GM18870 (cell line): Measurements from ENCODE around the gene HRH2.

ENCODE experiments used
- ATAC-seq: cut with Tn5 transposase; IDR thresholded peaks from one replicate; pipeline ENCODE4 v1.9.1; 2021; ENCODE audit warnings: moderate library complexity; ENCODE audit not compliant: unreplicated experiment

Gene HRH2

DNA sequence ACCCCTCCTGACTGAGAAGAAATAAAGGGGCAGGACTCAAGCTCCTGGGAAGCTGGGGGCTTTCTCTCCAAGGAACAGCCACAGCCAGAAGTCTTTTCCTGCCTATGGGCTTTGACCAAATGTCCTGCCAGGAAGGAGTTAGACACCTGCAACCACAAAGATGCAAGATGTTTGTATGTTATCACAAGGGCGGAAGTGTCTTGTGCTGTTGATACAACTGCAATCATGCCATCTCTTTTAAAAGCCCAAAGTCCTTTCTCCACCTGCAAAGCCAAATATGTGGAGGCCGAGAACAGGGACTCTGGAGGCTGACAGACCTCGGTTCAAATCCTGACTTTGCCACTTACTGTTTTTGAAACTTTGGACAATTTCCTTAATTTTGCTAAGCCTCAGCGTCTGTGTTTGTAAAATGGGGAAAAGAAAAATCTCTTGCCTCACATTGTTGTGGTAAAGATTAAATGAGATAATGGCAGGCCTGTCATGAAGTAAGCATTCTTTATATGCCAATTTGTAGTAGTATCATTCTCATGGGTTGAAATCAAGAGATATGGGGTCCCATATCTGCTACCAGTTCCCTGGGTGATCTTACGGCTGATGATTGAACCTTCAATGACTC lies 17.0 kb downstream of the HRH2 start:
- no peak for ATAC-seq

DNA sequence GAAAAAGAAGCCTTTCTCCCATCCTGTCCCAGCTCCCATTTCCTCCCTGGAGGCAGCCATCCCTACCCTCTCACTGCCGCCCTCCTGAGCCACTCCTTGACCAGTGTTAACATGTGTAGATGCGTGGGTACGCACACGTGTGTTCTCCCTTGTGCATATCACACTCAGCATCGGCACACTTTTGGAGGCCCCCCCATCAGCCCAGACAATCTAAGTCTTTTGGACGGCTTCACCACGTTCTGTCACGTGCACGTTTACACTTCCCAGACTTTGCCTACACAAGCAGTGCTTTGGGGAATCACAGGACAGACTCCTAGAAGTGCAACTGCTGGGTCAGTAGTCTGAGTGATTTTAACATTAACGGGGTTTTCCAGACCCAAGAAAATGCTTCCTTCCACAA lies 18.0 kb downstream of the HRH2 start:
- ATAC-seq = no peak

DNA sequence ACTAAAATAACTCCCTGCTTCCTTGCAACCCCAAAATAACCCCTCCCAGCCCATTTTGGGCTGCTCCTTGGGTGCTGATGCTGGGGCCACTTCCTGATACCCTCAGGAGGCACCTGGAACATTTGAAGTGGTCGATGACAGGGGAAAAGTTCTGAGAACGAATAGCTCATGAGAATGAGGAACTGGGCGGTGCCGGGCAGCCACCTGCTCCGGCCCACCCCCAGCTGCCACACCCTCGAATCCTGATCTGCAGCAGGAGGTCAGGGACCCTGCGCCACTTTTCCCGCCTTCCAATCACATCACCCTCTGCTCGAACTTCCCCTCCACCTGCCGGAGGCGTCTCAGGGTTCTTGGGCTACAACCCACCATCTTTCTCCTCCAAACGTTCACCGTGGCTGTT lies 19.7 kb downstream of the HRH2 start:
- no peak for ATAC-seq

DNA sequence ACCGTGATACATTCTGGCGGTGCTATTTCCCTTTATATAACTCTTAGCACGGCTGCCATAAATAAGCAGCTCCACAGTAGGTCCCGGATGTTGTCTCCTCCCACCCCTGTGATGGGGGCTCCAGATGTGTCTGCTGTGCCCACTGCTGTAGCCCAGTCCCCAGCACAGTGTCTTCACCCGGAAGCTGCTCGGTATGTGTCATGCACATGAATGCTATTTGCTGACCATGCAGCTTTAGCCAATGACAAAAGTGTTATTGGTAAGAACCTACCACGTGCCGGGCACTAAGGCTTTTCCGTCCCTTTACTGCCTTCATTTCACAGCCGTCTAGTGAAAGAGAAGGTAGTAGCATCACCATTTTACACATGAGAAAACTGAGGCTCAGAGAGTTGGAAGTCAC lies 20.2 kb downstream of the HRH2 start:
- no peak for ATAC-seq

DNA sequence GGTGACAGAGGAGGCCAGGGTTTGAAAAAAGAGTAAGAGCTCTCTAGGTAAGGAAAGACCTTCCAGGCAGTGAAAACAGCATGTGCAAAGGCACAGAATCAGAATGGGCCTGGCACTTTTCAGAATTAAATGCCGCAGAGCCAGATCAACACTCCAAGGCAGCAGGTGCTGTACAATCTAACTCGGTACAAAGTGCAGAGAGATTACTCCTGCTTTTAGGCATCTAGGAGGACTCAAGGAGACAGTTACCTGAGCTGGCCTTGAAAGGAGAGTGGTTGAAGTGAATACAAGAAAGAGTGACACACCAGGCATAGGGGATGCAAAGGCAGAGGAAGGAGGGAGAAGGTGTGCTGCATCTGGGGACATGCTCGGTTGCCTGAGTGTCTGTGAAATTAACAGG lies 21.5 kb downstream of the HRH2 start:
- ATAC-seq = no peak

DNA sequence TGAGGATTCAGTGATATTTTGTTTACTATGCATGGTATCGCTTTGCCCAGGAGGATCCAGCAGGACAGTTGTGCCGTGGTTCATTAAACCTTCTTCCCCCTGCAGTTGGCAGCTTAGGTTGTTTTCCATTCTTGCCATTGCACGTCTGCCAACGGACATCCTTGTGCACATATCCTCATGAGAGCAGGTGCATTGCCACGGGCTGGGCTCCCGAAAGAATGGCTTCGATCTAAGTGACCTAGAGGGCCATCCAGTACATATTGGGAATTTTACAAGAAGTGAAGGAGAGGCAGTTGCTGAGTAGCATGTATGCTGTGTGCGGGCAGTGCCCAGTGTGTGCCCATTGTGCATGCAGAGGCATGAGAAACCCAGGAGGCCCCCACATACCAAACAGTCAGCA lies 22.1 kb downstream of the HRH2 start:
- ATAC-seq = no peak

DNA sequence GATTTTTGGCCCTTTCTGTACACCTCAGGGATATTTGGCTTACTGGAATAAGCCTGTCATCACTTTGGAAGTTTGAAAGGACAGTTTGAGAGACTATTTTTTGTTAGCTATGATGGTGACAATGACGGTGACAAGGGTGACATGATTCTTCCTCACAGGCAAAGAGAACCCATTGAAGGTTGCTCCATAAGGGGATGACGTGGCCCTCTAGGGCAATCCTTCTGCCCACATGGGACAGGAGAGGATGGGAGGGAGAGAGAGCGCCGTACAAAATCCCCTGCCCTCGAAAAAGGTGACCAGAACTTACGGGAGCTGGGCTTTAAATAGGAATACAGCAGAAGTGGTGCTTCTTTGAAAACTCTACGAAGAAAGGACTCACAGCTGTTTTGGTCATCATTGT lies 22.6 kb downstream of the HRH2 start:
- ATAC-seq = no peak

DNA sequence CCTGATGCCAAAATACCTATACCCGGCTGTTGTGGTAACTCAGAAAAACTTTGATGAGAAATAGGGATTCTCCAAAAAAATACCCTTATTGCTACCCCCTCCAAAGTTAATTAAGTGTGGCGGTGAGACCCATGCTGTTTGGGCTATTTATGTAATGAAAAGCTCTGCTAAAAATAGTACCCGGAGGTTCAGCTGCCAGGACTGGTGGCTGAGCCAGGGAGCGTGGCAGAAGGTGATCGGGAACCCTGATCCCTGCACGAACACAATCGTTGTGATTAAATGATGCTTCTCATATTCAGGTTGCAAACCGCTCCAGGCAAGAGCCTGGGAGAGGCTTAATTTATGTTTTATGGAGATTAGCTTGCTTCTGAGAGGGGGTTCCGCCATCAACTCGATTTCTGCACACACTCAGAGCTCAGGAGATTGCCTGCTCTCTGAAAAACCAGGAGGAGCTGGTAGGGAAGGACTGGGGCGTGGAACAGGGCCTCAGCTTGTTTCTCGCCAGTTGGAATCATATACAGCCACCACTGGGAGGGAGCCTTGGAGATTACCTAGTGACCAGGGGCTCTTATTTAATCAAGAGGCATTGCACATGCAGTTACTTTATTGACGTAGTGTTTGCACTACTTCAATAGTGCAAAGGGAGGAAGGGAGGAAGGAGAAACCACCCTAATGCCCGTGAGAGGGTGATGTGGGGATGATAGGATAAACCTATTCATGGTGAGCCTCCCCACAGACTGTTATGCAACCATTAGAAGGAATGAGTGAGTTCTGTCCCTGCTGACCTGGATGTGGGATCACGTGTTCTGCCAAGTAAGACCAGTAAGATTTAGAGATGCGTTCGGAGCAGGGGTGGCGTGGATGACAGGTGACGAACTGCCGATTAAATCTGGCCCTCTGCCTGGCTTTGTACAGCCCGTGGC lies 23.4 kb downstream of the HRH2 start:
- no peak for ATAC-seq

DNA sequence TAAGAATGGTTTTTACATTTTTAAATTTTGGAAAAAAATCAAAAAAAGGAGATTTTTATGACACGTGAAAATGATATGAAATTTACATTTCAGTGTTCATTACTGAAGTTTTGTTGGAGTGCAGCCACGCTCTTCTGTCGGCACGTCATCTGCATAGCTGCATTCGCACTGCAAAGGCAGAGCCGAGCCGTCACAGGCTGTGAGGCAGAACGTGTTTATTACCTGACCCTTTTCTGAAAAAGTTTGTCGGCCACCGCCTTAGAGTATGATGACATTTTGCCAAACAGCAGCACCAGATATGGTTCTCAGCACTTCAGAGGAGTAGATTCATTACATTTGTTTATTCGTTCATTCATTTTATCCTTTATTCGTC lies 24.1 kb downstream of the HRH2 start:
- ATAC-seq = no peak

DNA sequence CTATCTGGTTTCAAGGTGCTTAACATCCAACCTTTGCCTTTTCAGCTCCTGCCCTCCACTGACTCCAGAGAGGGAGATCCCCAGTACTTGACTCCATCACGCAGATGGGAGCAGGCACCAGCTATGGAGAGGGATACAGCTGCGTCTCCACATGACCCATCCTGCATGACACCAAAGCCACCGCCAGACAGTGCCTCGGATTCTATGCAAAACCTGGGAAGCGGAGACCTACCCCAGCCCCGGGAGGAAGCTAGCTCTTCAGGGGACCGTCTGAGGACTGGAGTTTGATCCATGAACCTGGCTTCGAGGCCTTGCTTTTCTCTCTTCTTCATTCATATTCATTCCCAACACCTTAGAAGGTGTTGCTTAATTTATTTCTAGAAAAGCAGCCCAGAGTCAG lies 24.8 kb downstream of the HRH2 start:
- ATAC-seq = no peak

DNA sequence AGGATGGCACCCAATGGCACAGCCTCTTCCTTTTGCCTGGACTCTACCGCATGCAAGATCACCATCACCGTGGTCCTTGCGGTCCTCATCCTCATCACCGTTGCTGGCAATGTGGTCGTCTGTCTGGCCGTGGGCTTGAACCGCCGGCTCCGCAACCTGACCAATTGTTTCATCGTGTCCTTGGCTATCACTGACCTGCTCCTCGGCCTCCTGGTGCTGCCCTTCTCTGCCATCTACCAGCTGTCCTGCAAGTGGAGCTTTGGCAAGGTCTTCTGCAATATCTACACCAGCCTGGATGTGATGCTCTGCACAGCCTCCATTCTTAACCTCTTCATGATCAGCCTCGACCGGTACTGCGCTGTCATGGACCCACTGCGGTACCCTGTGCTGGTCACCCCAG lies 25.4 kb downstream of the HRH2 start:
- no peak for ATAC-seq

DNA sequence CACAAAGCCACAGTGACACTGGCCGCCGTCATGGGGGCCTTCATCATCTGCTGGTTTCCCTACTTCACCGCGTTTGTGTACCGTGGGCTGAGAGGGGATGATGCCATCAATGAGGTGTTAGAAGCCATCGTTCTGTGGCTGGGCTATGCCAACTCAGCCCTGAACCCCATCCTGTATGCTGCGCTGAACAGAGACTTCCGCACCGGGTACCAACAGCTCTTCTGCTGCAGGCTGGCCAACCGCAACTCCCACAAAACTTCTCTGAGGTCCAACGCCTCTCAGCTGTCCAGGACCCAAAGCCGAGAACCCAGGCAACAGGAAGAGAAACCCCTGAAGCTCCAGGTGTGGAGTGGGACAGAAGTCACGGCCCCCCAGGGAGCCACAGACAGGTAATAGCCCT lies 26.1 kb downstream of the HRH2 start:
- ATAC-seq = no peak

DNA sequence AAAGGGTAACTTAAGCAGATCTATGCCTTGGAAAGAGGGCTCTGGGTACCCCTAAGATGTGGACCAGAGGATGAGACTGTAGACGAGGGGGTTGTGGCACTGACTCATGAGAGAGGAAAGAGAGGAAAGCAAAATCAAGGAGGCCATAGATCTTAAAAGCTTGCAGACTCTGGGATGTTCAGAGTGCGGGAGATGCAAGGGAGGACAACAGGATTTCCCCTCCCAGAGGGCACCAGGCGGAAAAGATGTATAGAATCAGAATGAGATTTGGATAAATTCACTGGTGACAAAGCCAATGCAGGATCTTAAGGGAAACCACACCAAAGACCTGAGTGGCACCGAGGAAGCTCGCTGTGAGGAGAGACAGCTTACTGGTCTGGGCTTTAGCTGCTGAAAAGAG lies 27.1 kb downstream of the HRH2 start:
- ATAC-seq = no peak

DNA sequence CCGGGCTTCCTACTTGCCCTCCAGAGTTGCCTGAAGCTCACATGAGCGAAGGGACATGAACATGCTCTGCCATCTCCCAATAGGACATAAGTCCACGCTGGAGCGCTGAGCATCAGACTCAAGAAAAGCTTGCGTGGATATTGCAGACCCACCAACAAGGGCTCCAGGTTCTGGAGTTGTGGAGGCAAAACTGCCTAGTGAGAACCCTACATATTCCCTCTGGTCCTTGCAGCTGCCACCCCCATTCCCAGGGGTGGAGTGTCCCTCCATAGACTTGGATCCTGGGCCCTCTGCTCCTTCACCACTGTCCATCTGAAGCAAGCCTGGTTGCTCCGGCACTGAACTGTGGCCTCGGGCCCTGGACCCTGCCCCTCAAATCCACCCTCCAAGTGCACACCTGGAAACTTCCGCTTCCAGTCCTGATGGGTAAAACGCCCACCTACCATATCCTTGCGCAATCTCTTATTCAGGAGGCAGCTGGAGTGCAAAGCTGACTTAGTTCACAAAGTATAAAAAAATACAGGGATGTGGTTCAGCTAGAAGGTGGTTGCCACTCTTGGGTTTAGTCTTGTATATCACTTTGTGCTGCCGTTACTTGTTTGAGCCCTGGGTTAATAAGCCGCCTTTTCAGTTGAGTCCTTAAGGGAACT lies 28.0 kb downstream of the HRH2 start:
- no peak for ATAC-seq

DNA sequence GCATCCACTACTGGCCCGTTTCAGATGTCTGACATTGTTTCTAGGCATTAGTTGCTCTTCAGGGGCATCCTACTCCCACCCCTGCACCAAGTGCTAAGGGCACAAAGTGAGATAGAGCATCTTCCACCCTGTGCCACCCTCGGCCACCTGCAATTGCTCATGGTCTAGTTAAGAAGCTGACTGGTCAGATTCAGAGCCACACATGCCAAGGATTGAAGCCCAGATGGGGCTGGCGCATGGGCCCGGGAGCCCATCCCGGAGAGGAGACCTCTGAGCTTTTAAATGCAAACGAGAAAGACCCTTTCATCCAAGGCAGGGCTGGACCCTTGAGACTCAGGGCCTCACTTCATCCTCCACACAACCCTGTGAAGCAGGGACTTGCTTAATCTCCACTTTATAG lies 28.5 kb downstream of the HRH2 start:
- ATAC-seq = no peak

DNA sequence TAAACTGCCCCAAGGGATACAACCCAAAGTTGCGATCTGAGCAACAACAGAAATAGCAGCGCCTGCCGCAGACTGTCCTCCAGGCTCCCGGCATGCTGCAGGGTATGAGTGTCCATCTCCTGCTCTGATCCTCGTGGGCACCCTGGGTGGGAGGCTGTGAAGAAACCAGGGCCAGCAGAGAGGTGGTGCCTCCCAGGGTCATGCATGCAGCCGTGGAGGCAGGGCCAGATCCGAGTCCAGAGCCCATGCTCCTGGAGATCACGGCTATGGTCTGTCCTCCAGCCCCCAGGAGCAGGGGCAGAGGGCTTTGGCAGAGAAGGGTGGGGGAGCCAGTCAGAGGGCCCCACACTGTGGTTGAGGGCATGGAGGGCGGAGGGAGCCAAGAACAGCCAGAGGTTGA lies 29.0 kb downstream of the HRH2 start:
- no peak for ATAC-seq

DNA sequence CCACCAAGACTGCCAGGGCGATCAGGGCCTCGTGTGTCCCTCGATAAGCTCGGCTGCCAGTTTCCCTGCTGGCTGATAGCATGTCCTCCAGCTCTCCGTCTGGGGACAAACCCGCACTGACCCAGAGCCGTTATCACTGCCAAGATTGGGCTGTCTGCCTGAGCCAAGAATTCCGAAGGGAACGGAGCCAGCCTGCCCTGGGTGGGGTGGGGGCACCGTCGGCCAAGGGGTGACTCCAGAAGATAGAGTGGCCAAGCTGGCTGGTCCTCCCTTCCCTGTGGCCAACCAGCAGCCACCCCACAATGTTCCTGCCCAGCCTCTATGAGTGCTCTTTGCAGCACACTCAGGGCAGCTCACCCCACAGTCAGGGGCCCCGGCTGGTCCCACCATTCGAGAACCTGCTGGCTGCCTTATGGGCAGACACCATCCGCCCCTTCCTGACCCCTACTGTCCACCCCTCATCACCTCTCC lies 29.4 kb downstream of the HRH2 start:
- ATAC-seq = no peak

DNA sequence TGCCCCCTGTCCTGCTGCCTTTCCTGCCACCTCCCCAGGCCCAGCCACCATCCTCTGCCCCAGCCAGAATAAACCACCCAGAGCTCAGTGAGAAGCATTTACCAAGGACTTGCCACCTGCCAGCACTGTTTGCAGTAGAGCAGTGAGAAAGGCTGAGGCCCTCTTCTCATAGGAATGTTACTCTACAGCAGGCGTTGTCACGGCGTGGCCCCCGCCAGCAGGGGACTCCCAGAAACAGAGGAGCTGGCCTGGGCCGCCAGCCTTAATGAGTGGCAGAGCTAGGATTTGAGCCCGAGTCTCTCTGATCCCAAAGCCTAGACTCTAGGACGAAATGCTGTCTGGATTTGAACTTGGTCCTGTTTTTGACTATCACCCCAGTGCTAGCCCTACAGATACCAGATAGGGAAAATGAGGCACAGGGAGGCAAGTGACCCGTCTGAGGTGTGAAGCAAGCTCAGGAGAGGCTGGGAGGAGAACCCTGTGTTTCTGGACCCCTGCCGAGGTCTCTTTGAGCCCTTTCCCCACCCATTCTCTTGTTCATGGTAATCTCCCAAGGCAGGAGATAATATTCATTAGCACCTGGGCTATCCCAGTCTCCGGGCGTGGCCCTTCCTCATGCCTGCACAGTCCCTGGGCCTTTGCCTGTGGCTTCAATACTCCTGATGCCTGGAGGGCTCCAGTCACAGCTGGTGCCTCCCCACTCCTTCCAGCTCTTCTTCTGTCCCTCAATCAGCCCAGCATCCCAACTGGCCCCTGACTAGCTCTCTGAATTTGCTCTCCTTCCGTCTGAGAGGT lies 30.7 kb downstream of the HRH2 start:
- no peak for ATAC-seq

DNA sequence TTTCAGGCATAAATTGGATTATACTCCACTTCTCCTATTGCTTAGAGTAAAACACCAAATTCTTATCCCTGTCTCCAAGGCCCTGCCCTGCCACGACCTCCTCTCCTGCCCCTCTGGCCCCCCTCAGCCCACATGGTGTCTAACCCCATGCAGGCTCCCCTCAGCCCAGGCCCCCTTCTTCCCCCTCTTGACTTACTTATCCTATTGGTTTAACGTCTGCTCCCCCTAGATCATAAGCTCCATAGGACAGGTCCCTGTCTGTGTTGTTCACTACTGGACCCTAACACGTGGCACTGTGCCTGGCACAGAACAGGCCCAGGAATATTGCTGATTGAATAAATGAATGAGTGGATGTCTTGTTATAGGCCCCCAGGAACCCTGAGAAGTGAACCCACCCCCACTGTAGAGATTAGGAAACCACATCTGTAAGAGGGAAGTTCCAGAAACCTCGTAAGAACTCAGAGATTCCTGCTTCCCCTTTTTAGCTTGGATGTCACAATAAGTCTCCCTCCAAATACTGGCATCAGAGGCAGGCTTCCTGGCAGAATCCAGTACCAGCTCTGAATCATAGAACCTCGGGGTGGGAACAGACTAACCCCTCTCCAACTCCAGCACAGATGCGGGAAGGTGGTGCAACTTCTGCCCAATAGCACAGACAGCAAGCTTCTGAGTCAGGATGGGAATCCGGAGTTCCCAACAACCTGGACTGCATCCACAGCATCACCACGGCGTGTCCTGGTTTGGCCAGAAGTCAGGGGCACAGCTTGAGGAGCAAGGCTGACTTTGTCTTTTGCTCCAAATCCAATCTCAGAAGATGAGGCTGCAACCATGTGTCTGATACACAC lies 31.5 kb downstream of the HRH2 start:
- no peak for ATAC-seq

DNA sequence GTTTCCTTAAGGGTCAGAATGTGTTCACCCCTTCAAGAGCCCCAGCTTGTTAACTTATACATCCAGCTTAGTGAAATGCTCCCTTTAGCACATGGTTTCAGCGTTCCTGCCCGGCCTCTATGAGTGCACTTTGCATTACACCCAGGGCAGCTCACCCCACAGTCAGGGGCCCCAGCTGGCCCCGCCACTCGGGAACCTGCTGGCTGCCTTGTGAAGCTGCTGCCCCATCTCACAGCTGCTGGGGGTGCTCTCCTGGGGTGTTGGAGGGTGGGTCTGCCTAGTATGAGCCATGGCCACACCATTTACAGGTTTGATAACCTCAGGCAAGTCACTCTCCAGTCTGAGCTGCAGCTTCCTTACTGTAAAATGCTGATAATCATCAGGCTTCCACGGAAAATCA lies 32.2 kb downstream of the HRH2 start:
- no peak for ATAC-seq
